Activated CD8-positive, alpha-beta T cell treated with anti-CD3 and anti-CD28 coated beads, Interleukin-2, amount 10 ng/mL, durations not matched to agents 7 days and 5 days (primary cell): Measurements from ENCODE around the gene CDH13. TPM values are rescaled to one million over a fixed set of nuclear protein-coding genes. Genes with fewer than 3 reads are reported as not detected.

Experiments
- ATAC-seq: fragments of 150-1000 bp; cut with Tn5 transposase; one replicate; pipeline ENCODE4 v1.10.0; 2021; ENCODE audit warnings: moderate library complexity
- CTCF ChIA-PET: fragments of 350-600 bp; sonication (Branson Sonifier 250); formaldehyde crosslinking; loops from one replicate; lab custom pipeline; 2021; ENCODE audit warnings: antibody characterized with exemption; lab: Charles Lee
- POLR2A ChIA-PET: fragments of 350-600 bp; sonication (Branson Sonifier 250); formaldehyde crosslinking; loops from one replicate; lab custom pipeline; 2021; ENCODE audit warnings: antibody characterized with exemption; lab: Charles Lee
- DNase-seq: peaks from one replicate; pipeline ENCODE4 v3.0.0-alpha.2; 2020
- H3K27ac Mint-ChIP-seq: one replicate; pipeline ENCODE4 v1.8.0; 2021; ENCODE audit warnings: mild to moderate bottlenecking, mixed read lengths
- H3K27me3 Mint-ChIP-seq: one replicate; pipeline ENCODE4 v1.8.0; 2021; ENCODE audit warnings: low read depth, mixed read lengths
- H3K36me3 Mint-ChIP-seq: one replicate; pipeline ENCODE4 v1.8.0; 2021; ENCODE audit warnings: low read depth, mixed read lengths
- H3K4me1 Mint-ChIP-seq: one replicate; pipeline ENCODE4 v1.8.0; 2021; ENCODE audit warnings: low read depth, mixed read lengths
- H3K4me3 Mint-ChIP-seq: one replicate; pipeline ENCODE4 v1.8.0; 2021; ENCODE audit warnings: mild to moderate bottlenecking, mixed read lengths
- H3K9me3 Mint-ChIP-seq: one replicate; pipeline ENCODE4 v1.8.0; 2022; ENCODE audit warnings: mixed read lengths; ENCODE audit not compliant: insufficient read depth
- total RNA-seq, 2 experiments: library from RNA; stranded (reverse); gene quantifications; one replicate each; pipeline ENCODE4 v1.2.3, GENCODE V29; 2021

Gene CDH13
- total RNA-seq, 2 experiments from 2014 or later, result not detected

DNA sequence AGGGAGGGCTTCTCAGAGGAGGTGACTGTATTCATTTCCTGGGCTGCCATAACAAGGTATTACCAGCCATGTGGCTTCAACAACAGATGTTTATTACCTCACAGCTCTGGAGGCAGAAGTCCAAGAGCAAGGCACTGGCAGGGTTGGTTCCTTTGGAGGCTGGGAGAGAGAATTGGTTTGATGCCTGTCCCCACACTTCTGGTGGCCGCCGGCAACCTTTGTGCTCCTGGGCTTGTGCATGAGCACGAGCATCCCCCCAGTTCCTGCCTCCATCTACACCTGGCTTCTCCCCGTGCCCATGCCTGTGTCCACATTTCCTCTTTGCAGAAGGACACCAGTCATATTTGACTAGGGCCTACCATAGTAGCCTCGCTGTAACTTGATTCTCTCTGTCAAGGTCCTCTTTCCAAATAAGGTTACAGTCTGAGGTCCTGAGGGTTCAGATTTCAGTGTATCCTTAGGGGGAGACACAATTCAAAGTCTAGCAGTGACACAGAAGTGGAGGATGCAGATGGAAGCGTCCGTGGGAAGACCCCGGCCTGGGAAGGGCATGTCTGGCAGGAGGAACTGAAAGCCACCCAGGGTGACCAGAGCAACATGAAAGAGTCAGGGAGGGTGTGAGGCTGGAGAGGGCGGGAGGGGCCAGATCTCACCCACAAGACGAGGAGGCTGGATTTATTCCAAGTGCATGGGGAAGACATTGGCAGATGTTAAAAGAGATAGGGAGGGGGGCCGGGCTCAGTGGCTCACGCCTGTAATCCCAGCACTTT lies 992.8 kb downstream of the CDH13 start:
- ATAC-seq, result no peak
- POLR2A ChIA-PET, result no interaction called here
- no peak overlapping the region for H3K27ac Mint-ChIP-seq

DNA sequence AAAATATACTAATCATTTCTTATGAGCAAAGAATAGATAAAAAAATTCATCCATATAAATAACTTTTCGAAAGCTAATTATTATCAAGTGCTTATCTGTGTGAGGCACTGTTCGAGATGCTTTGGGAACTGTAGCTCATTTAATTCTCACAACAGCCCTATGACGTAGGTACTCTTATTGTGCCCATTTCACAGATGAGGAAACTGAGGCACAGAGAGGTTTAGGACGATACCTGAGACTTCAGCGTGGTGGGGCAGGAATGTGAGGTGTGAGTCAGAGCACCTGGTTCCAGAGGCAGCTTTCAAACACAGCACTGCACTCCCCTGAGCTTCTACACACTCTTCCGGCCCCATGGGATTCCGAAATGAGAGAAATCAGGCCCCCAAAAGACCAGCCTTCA lies 995.2 kb downstream of the CDH13 start:
- Mint-ChIP-seq H3K9me3 (no peaks in the 10 kb centered on the region), H3K27me3 (no peaks in the 10 kb centered on the region), H3K27ac (no peak overlapping the region), H3K4me1 (no peaks in the 10 kb centered on the region), H3K4me3 (no peak overlapping the region), H3K36me3 (no peaks in the 10 kb centered on the region)
- DNase-seq, result no peak
- ATAC-seq, result no peak
- ChIA-PET CTCF (no interaction called here), POLR2A (no interaction called here)

More for the DNA sequence above, 992.8 kb downstream of the CDH13 start:
- CTCF ChIA-PET, result no interaction called here
- Mint-ChIP-seq H3K9me3 (no peaks in the 10 kb centered on the region), H3K27me3 (no peaks in the 10 kb centered on the region), H3K36me3 (no peaks in the 10 kb centered on the region), H3K4me3 (no peak overlapping the region), H3K4me1 (no peaks in the 10 kb centered on the region)
- DNase-seq, result no peak

DNA sequence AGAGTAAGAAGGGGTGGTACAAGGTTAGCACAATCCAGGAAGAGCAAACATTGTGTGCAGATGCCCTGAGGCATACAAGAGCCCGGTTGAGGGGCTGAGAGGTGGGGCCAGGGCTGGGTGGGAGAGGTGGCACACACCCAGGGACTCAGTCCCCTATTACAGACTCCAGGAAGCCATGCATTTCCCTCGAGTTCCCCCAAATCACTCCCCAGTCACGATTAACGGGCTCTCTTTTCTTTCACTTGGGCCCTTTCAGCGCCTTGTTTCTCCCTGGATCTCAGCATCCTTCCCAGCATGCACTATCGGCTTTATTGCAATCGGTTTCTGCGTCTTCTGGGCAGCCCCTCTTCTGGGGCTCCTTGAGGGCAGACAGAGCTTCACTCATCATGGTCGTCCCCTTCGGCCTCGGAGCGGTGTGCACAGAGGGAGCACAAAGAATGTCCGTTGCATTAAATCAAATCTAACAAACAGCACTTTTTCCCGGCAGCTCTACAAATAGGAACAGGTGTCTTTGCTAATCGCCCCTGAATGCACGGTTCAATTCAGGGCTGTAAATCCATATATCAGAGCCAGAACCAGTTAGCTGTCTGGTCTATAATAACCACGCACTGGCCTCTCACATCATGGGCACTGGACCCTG lies 996.4 kb downstream of the CDH13 start:
- no peak for ATAC-seq
- POLR2A ChIA-PET, result no interaction called here
- CTCF ChIA-PET, result no interaction called here
- Mint-ChIP-seq H3K36me3 (no peaks in the 10 kb centered on the region), H3K4me3 (no peak overlapping the region), H3K27me3 (no peaks in the 10 kb centered on the region), H3K27ac (no peak overlapping the region), H3K4me1 (no peaks in the 10 kb centered on the region), H3K9me3 (no peaks in the 10 kb centered on the region)
- DNase-seq, result no peak

DNA sequence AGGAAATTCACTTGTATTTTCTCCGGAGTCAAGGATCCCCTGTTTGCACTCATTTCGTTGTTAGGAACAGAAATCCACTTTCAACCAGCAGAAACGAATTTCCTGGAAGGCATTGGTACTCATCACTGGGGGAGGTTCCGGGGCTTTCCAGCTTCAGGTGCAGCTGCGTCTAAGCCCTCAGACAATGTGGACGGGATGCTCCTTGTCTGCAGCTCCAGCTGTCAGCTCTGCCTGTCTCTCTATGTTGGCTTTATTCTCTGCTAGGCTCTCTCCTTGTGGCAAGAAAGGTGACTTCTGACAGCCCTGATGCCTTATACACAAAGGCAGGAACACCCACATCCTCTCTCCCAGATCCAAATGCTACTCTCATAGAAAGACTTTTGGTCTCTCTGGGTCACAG lies 997.1 kb downstream of the CDH13 start:
- Mint-ChIP-seq H3K27me3 (no peaks in the 10 kb centered on the region), H3K4me1 (no peaks in the 10 kb centered on the region), H3K4me3 (no peak overlapping the region), H3K9me3 (no peaks in the 10 kb centered on the region), H3K36me3 (no peaks in the 10 kb centered on the region), H3K27ac (no peak overlapping the region)
- no peak for DNase-seq
- ChIA-PET CTCF (no interaction called here), POLR2A (no interaction called here)
- no peak for ATAC-seq

DNA sequence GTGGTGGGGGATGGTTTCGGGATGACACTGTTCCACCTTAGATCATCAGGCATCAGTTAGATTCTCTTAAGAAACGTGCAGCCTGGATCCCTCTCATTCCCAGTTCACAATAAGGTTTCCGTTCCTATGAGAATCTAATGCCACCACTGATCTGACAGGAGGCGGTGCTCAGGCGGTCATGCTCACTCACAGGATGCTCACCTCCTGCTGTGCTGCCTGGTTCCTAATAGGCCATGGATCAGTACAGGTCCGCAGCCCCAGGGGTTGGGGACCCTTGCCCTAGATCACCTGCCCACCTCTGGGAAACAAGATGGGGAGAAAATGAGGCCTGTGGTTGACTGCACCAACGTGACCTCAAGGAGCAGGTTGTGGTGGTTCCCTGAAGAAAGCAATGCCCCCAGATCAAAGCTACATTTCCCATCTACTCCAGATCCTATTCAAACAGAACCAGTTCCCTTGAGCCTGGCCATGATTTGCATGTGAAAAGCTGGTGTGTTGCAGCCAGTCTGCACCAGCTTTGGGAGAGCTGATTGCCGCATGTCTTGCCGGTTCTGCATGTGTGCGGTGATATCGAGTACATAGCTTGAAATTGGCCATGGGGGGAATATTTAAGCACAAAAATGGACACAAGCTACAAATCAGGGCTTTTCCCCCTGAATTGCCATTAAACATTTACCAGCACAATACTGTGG lies 997.8 kb downstream of the CDH13 start:
- no peaks in the 10 kb centered on the region for H3K4me1 Mint-ChIP-seq
- ChIA-PET CTCF (no interaction called here), POLR2A (no interaction called here)
- no peaks in the 10 kb centered on the region for H3K36me3 Mint-ChIP-seq
- ATAC-seq (no peak), DNase-seq (no peak)
- no peak overlapping the region for H3K27ac Mint-ChIP-seq
- H3K27me3 Mint-ChIP-seq, result no peaks in the 10 kb centered on the region
- no peaks in the 10 kb centered on the region for H3K9me3 Mint-ChIP-seq
- no peak overlapping the region for H3K4me3 Mint-ChIP-seq

DNA sequence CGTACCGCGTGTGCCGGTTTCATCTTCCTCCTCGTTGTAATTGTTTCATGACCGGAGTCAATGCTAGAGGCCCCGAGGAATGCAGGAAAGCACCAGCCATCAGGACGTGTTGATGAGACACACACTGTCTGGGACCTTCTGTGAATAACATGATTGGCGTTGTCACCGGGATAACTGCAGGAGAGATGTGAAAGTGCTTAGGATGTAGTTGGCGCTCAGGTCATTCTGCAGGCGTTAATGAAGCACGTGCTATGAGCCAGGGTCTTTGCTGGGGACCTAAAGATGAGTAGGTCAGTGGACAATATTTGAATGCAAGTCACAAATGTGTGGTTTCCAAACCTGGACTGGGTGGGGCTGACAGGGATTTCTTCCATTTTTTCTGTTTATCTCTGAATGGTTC lies 999.4 kb downstream of the CDH13 start:
- Mint-ChIP-seq H3K27ac (no peak overlapping the region), H3K4me3 (no peak overlapping the region), H3K9me3 (no peaks in the 10 kb centered on the region), H3K27me3 (no peaks in the 10 kb centered on the region), H3K36me3 (no peaks in the 10 kb centered on the region), H3K4me1 (no peaks in the 10 kb centered on the region)
- ChIA-PET CTCF (no interaction called here), POLR2A (no interaction called here)
- DNase-seq, result no peak
- ATAC-seq, result no peak

DNA sequence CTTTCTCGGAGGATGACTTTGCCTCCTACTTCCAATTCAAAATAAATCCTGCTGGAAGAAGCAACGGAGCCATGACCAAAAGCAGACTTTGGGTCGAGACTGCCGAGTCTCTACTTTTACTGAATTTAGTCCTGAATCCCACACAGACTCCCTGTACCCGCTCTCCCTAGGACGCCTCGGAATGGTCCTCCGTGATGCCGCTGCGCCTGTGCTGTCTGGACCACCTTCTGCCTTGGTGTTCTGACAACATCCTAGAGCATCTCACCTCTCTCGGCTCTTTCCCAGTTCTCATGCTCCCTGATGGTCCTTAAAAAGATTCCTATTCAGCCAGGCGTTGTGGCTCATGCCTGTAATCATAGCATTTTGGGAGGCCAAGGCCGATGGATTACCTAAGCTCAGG lies 999.9 kb downstream of the CDH13 start:
- Mint-ChIP-seq H3K36me3 (no peaks in the 10 kb centered on the region), H3K27ac (no peak overlapping the region), H3K4me1 (no peaks in the 10 kb centered on the region), H3K27me3 (no peaks in the 10 kb centered on the region), H3K4me3 (no peak overlapping the region), H3K9me3 (no peaks in the 10 kb centered on the region)
- CTCF ChIA-PET, result no interaction called here
- DNase-seq (no peak), ATAC-seq (no peak)
- POLR2A ChIA-PET, result no interaction called here

DNA sequence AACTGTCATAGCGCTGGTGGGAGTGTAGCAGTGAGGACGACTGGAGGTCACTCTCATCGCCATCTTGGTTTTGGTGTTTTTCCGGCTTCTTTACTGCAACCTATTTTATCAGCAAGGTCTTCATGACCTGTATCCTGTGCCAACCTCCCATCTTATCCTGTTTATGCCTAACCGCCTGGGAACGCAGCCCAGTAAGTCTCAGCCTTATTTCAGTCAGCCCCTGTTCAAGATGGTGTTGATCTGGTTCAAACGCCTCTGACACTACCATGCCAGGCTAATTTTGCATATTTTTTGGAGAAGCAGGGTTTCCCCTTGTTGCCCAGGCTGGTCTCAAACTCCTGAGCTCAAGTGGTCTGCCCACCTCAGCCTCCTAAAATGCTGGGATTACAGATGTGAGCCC lies 1001.2 kb downstream of the CDH13 start:
- Mint-ChIP-seq H3K36me3 (no peaks in the 10 kb centered on the region), H3K4me1 (no peaks in the 10 kb centered on the region), H3K27ac (no peak overlapping the region), H3K27me3 (no peaks in the 10 kb centered on the region), H3K9me3 (no peaks in the 10 kb centered on the region), H3K4me3 (no peak overlapping the region)
- no peak for DNase-seq
- CTCF ChIA-PET, result no interaction called here
- POLR2A ChIA-PET, result no interaction called here
- ATAC-seq, result no peak

DNA sequence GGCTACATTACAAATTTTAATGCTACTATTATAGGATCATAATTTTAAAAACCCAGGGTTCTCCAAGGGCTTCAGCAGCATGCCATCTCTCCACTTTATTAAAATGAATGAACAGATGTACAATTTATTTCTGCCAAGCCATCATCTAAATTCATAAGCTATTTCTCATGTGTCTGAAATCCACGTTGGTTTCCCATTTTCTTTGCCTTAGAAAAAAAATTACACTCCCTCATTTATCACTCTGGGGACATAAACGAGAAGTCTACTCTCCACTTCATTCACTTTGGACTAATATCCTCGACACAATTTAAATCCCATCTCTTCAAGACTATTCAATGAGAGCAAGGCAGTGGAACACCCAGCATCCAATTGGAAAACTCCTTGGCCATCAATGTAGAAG lies 1002.7 kb downstream of the CDH13 start:
- CTCF ChIA-PET, result no interaction called here
- Mint-ChIP-seq H3K9me3 (no peaks in the 10 kb centered on the region), H3K36me3 (no peaks in the 10 kb centered on the region)

DNA sequence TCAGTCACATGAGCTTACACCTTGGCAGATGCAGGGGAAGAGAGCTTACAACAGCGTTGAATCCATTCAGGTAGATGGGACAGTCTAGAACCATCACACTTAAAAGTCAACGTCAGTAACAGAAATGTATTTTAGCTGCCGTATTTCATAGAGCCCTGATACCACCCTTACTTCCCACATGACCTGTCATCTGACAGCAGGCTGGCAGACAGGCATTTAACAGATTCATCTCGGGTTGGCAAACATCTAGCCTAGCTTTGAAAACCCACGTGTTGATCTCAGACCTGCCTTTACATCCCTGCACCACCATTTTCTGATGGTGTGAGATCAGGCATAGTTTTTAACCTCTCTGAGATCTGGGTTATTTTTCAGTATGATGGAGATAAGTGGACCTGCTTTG lies 1003.1 kb downstream of the CDH13 start:
- Mint-ChIP-seq H3K4me1 (no peaks in the 10 kb centered on the region), H3K27me3 (no peaks in the 10 kb centered on the region), H3K4me3 (no peak overlapping the region), H3K27ac (no peak overlapping the region), H3K36me3 (no peaks in the 10 kb centered on the region), H3K9me3 (no peaks in the 10 kb centered on the region)
- ChIA-PET POLR2A (no interaction called here), CTCF (no interaction called here)
- ATAC-seq, result no peak
- no peak for DNase-seq

More for the DNA sequence above, 1002.7 kb downstream of the CDH13 start:
- no peak for DNase-seq
- H3K4me1 Mint-ChIP-seq, result no peaks in the 10 kb centered on the region
- POLR2A ChIA-PET, result no interaction called here
- no peak for ATAC-seq
- H3K4me3 Mint-ChIP-seq, result no peak overlapping the region
- H3K27ac Mint-ChIP-seq, result no peak overlapping the region
- H3K27me3 Mint-ChIP-seq, result no peaks in the 10 kb centered on the region

DNA sequence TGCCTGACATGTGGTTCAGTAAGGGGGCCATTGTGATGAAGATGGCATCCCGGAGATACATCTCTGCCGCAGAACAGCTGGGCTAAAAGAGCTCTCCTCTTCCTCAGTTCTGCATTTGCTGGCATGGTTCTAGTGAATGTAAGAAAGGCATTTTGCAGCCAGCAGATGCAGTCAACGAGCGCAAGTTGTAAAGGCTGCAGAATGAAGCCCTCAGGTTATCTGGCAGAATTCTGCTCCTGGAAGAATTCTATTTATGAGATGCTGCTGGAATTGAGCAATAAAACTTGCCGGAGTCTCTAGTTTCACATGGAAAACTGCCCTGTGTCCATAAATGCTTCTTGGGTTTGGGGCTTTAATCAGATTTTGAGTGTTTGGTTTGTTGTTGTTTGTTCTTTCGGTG lies 1004.2 kb downstream of the CDH13 start:
- POLR2A ChIA-PET, result no interaction called here
- no peak for ATAC-seq
- H3K36me3 Mint-ChIP-seq, result no peaks in the 10 kb centered on the region
- H3K27me3 Mint-ChIP-seq, result no peaks in the 10 kb centered on the region
- H3K9me3 Mint-ChIP-seq, result no peaks in the 10 kb centered on the region
- CTCF ChIA-PET, result no interaction called here
- H3K27ac Mint-ChIP-seq, result no peak overlapping the region
- DNase-seq, result no peak
- no peaks in the 10 kb centered on the region for H3K4me1 Mint-ChIP-seq
- no peak overlapping the region for H3K4me3 Mint-ChIP-seq

DNA sequence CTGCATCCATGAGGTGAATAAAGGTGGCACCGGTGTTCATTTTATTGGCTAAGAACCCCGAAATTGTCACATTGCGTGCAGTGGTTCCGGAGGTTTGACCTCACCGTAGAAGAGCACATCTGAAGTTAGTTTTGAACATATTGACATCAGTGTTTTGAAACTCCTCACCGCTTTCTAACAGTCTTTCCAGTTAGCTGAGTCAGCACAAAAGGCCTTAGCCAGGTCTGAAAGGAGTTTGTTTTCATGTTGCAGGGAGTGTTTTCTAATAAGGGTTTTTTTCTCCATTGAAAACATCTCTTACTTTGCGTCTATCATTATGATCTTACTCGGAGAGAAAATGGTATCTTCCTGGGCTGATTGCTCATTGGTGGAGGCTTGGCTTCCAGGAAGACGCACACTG lies 1006.5 kb downstream of the CDH13 start:
- POLR2A ChIA-PET, result no interaction called here
- Mint-ChIP-seq H3K27ac (no peak overlapping the region), H3K27me3 (no peaks in the 10 kb centered on the region), H3K4me3 (no peak overlapping the region), H3K36me3 (no peaks in the 10 kb centered on the region), H3K9me3 (no peaks in the 10 kb centered on the region), H3K4me1 (no peaks in the 10 kb centered on the region)
- CTCF ChIA-PET, result no interaction called here
- ATAC-seq, result no peak
- DNase-seq, result no peak
